IPS DF 6.9 (cell line): Measurements from ENCODE around the gene UCHL1.

ENCODE experiments used
- DNase-seq: peaks from one replicate; pipeline ENCODE4 v3.0.0-alpha.2; 2013; ENCODE audit warnings: low read depth, low spot score
- H3K27ac ChIP-seq: one replicate; pipeline ENCODE4 v1.5.1; 2013; ENCODE audit warnings: low read length, control low read depth
- H3K27me3 ChIP-seq: 2 replicates; pipeline ENCODE4 v1.6.1; 2013; ENCODE audit warnings: mild to moderate bottlenecking, low read length; ENCODE audit not compliant: control insufficient read depth, insufficient read depth
- H3K36me3 ChIP-seq: 2 replicates; pipeline ENCODE4 v1.6.1; 2013; ENCODE audit warnings: low read length; ENCODE audit not compliant: control insufficient read depth, insufficient read depth
- H3K4me1 ChIP-seq: 2 replicates; pipeline ENCODE4 v1.6.1; 2013; ENCODE audit warnings: low read length; ENCODE audit not compliant: control insufficient read depth, insufficient read depth
- H3K4me3 ChIP-seq: 2 replicates; pipeline ENCODE4 v1.5.1; 2013; ENCODE audit warnings: mild to moderate bottlenecking, low read length
- H3K9me3 ChIP-seq: 2 replicates; pipeline ENCODE4 v1.6.1; 2013; ENCODE audit warnings: low read length, inconsistent platforms; ENCODE audit not compliant: control insufficient read depth, insufficient read depth
- WGBS: extraction: QIAGEN DNeasy Blood & Tissue Kit; methylation state at CpG from one replicate; pipeline ENCODE4 v1.1.7; 2013; ENCODE audit warnings: mixed read lengths, missing lambda C conversion rate; ENCODE audit not compliant: insufficient read length, insufficient coverage; 5-methylcytosine and 5-hydroxymethylcytosine counted together

The UCHL1 gene

GRCh38 chr4:41256740-41257256, at the start of gene UCHL1:
UCHL1 (plus strand) TSS chr4:41256928; CDS start chr4:41256977, 49 bp downstream.
- Histone ChIP-seq H3K4me1 (0 out of 2 replicates have a peak, but pooled peaks cover 3% of the 10 kb centered on the region), H3K36me3 (peaks cover 20% of the 10 kb centered on the region), H3K9me3 (no peaks in the 10 kb centered on the region), H3K27me3 (no peaks in the 10 kb centered on the region), H3K27ac (no peak within 1 kb of the TSS), H3K4me3 (peak within 1 kb of the TSS; percentile 71)
- no CpG with 5 or more reads among the region's 55 CpGs for WGBS
- DNase-seq: peak; percentile 90

- no peak overlapping the region for H3K27ac ChIP-seq
- no peaks in the 10 kb centered on the region for H3K27me3 ChIP-seq
- H3K36me3 ChIP-seq: no peaks in the 10 kb centered on the region
- DNase-seq: no peak
- 0 out of 2 replicates have a peak, but pooled peaks cover 2% of the 10 kb centered on the region for H3K4me1 ChIP-seq
- H3K4me3 ChIP-seq: no peak overlapping the region
- H3K9me3 ChIP-seq: no peaks in the 10 kb centered on the region
Observed at GRCh38 chr4:41207291-41207831, 49.4 kb upstream of the UCHL1 start.

GRCh38 chr4:41209187-41209586, 47.5 kb upstream of the UCHL1 start:
- H3K27ac ChIP-seq: no peak overlapping the region
- 0 out of 2 replicates have a peak, but pooled peaks cover 2% of the 10 kb centered on the region for H3K4me1 ChIP-seq
- WGBS: no CpG with 5 or more reads among the region's 5 CpGs

GRCh38 chr4:41209901-41210300, 46.8 kb upstream of the UCHL1 start:
- DNase-seq: no peak
- Histone ChIP-seq H3K36me3 (no peaks in the 10 kb centered on the region; the same call in 1 of the 2 replicates), H3K27ac (no peak overlapping the region), H3K4me1 (peaks cover 2% of the 10 kb centered on the region; the same call in 1 of the 2 replicates), H3K9me3 (no peaks in the 10 kb centered on the region), H3K4me3 (no peak overlapping the region), H3K27me3 (no peaks in the 10 kb centered on the region)
- no CpG with 5 or more reads among the region's 9 CpGs for WGBS

More at GRCh38 chr4:41209187-41209586, 47.5 kb upstream of the UCHL1 start:
- no peak overlapping the region for H3K4me3 ChIP-seq
- DNase-seq: no peak
- no peaks in the 10 kb centered on the region for H3K9me3 ChIP-seq
- no peaks in the 10 kb centered on the region for H3K27me3 ChIP-seq
- no peaks in the 10 kb centered on the region; the same call in 1 of the 2 replicates for H3K36me3 ChIP-seq

GRCh38 chr4:41211951-41212615, 44.6 kb upstream of the UCHL1 start:
- no peak overlapping the region for H3K4me3 ChIP-seq
- DNase-seq: no peak
- H3K27ac ChIP-seq: no peak overlapping the region
- H3K4me1 ChIP-seq: peaks cover 3% of the 10 kb centered on the region; the same call in 1 of the 2 replicates
- no peaks in the 10 kb centered on the region for H3K27me3 ChIP-seq
- H3K36me3 ChIP-seq: no peaks in the 10 kb centered on the region; the same call in 1 of the 2 replicates
- no CpG with 5 or more reads among the region's 1 CpG for WGBS
- H3K9me3 ChIP-seq: no peaks in the 10 kb centered on the region

GRCh38 chr4:41212616-41213203, 44.0 kb upstream of the UCHL1 start:
- H3K27ac ChIP-seq: no peak overlapping the region
- no peak overlapping the region; the same call in 1 of the 2 replicates for H3K4me3 ChIP-seq
- no peaks in the 10 kb centered on the region; the same call in 1 of the 2 replicates for H3K36me3 ChIP-seq

GRCh38 chr4:41213625-41214135, 43.0 kb upstream of the UCHL1 start:
- DNase-seq: no peak

More at GRCh38 chr4:41212616-41213203, 44.0 kb upstream of the UCHL1 start:
- no peaks in the 10 kb centered on the region for H3K27me3 ChIP-seq
- H3K9me3 ChIP-seq: no peaks in the 10 kb centered on the region
- DNase-seq: no peak
- peaks cover 3% of the 10 kb centered on the region; the same call in 1 of the 2 replicates for H3K4me1 ChIP-seq
- WGBS: no CpG with 5 or more reads among the region's 12 CpGs

GRCh38 chr4:41214136-41214824, 42.4 kb upstream of the UCHL1 start, which contains the start of gene APBB2:
APBB2 (minus strand) TSS chr4:41214542; CDS start chr4:41033254, 181,288 bp downstream.
- Histone ChIP-seq H3K4me1 (peaks cover 3% of the 10 kb centered on the region; the same call in 1 of the 2 replicates), H3K27ac (no peak within 1 kb of the TSS), H3K27me3 (no peaks in the 10 kb centered on the region), H3K9me3 (no peaks in the 10 kb centered on the region), H3K4me3 (peak within 1 kb of the TSS; percentile 67), H3K36me3 (no peaks in the 10 kb centered on the region; the same call in 1 of the 2 replicates)
- peak; percentile 89 for DNase-seq
- no CpG with 5 or more reads among the region's 71 CpGs for WGBS

More at GRCh38 chr4:41213625-41214135, 43.0 kb upstream of the UCHL1 start:
- WGBS: no CpG with 5 or more reads among the region's 35 CpGs
- peaks cover 3% of the 10 kb centered on the region; the same call in 1 of the 2 replicates for H3K4me1 ChIP-seq
- no peaks in the 10 kb centered on the region; the same call in 1 of the 2 replicates for H3K36me3 ChIP-seq
- H3K4me3 ChIP-seq: peak overlapping the region; percentile 67
- H3K27me3 ChIP-seq: no peaks in the 10 kb centered on the region
- no peak overlapping the region for H3K27ac ChIP-seq
- no peaks in the 10 kb centered on the region for H3K9me3 ChIP-seq

GRCh38 chr4:41214825-41215146, 41.9 kb upstream of the UCHL1 start:
- no peak overlapping the region for H3K4me3 ChIP-seq
- no peak for DNase-seq
- WGBS: no CpG with 5 or more reads among the region's 8 CpGs
- peaks cover 3% of the 10 kb centered on the region; the same call in 1 of the 2 replicates for H3K4me1 ChIP-seq
- H3K9me3 ChIP-seq: no peaks in the 10 kb centered on the region
- no peaks in the 10 kb centered on the region for H3K27me3 ChIP-seq
- H3K36me3 ChIP-seq: no peaks in the 10 kb centered on the region; the same call in 1 of the 2 replicates
- no peak overlapping the region for H3K27ac ChIP-seq
